Progenitor cell of endocrine pancreas (in vitro differentiated cells): ENCODE results near the gene LRMDA. TPM values are rescaled to one million over a fixed set of nuclear protein-coding genes. Genes with fewer than 3 reads are reported as not detected.

Experiments used
- DNase-seq: peaks from one replicate; pipeline ENCODE4 v3.0.0; 2021; ENCODE audit warnings: low spot score; ENCODE audit not compliant: unreplicated experiment
- H3K27ac Mint-ChIP-seq: 2 replicates; pipeline ENCODE4 v1.8.0; 2021; ENCODE audit warnings: mild to moderate bottlenecking, moderate library complexity, mixed read lengths
- H3K27me3 Mint-ChIP-seq: 2 replicates; pipeline ENCODE4 v1.8.0; 2021; ENCODE audit warnings: mixed read lengths
- H3K36me3 Mint-ChIP-seq: 2 replicates; pipeline ENCODE4 v1.8.0; 2022; ENCODE audit warnings: mixed read lengths; ENCODE audit not compliant: insufficient read depth
- H3K4me1 Mint-ChIP-seq: 2 replicates; pipeline ENCODE4 v1.8.0; 2021; ENCODE audit warnings: low read depth, mixed read lengths
- H3K4me3 Mint-ChIP-seq: 2 replicates; pipeline ENCODE4 v1.8.0; 2021; ENCODE audit warnings: low read depth, mild to moderate bottlenecking, moderate library complexity, mixed read lengths
- H3K9me3 Mint-ChIP-seq: 2 replicates; pipeline ENCODE4 v1.8.0; 2021; ENCODE audit warnings: low read depth, mixed read lengths
- CTCF ChIP-seq: fragments of 200-600 bp; sonication (generic); IDR thresholded peaks from one replicate; pipeline ENCODE4 v1.5.0; 2021; ENCODE audit warnings: antibody characterized with exemption, mild to moderate bottlenecking; ENCODE audit not compliant: unreplicated experiment
- total RNA-seq: library from RNA; stranded (reverse); gene quantifications from 2 replicates; pipeline ENCODE4 v1.2.1, GENCODE V29; 2021

LRMDA gene
- total RNA-seq, 1 donor from 2014 or later, result 6.5 TPM

- H3K36me3 Mint-ChIP-seq, result no peaks in the 10 kb centered on the region
Observed at GRCh38 chr10:76466836-76467503, 1035.5 kb downstream of the LRMDA start.

GRCh38 chr10:76469675-76470074, 1038.3 kb downstream of the LRMDA start:
- no peak for TF ChIP-seq CTCF
- H3K27ac Mint-ChIP-seq, result no peak overlapping the region
- no peak overlapping the region for H3K4me3 Mint-ChIP-seq
- H3K36me3 Mint-ChIP-seq, result no peaks in the 10 kb centered on the region
- no peaks in the 10 kb centered on the region for H3K4me1 Mint-ChIP-seq
- no peaks in the 10 kb centered on the region for H3K9me3 Mint-ChIP-seq
- H3K27me3 Mint-ChIP-seq, result peaks cover 3% of the 10 kb centered on the region
- no peak for DNase-seq

More at GRCh38 chr10:76466836-76467503, 1035.5 kb downstream of the LRMDA start:
- Mint-ChIP-seq H3K4me3 (no peak overlapping the region), H3K4me1 (no peaks in the 10 kb centered on the region), H3K9me3 (no peaks in the 10 kb centered on the region), H3K27me3 (peaks cover 3% of the 10 kb centered on the region), H3K27ac (no peak overlapping the region)
- DNase-seq, result no peak
- no peak for TF ChIP-seq CTCF

GRCh38 chr10:76479103-76479790, 1047.8 kb downstream of the LRMDA start:
- no peak for DNase-seq
- TF ChIP-seq CTCF, result no peak
- H3K27me3 Mint-ChIP-seq, result no peaks in the 10 kb centered on the region
- H3K9me3 Mint-ChIP-seq, result peaks cover 7% of the 10 kb centered on the region
- H3K36me3 Mint-ChIP-seq, result no peaks in the 10 kb centered on the region
- no peak overlapping the region for H3K27ac Mint-ChIP-seq
- H3K4me3 Mint-ChIP-seq, result no peak overlapping the region
- H3K4me1 Mint-ChIP-seq, result no peaks in the 10 kb centered on the region

GRCh38 chr10:76481178-76481577, 1049.8 kb downstream of the LRMDA start:
- no peak overlapping the region for H3K4me3 Mint-ChIP-seq
- no peaks in the 10 kb centered on the region for H3K27me3 Mint-ChIP-seq

GRCh38 chr10:76487582-76487981, 1056.2 kb downstream of the LRMDA start:
- Mint-ChIP-seq H3K4me1 (no peaks in the 10 kb centered on the region), H3K27me3 (no peaks in the 10 kb centered on the region), H3K36me3 (peaks cover 2% of the 10 kb centered on the region), H3K27ac (no peak overlapping the region), H3K4me3 (no peak overlapping the region), H3K9me3 (peaks cover 33% of the 10 kb centered on the region)
- no peak for TF ChIP-seq CTCF
- no peak for DNase-seq

More at GRCh38 chr10:76481178-76481577, 1049.8 kb downstream of the LRMDA start:
- Mint-ChIP-seq H3K27ac (no peak overlapping the region), H3K4me1 (no peaks in the 10 kb centered on the region), H3K36me3 (no peaks in the 10 kb centered on the region), H3K9me3 (peaks cover 5% of the 10 kb centered on the region)
- no peak for TF ChIP-seq CTCF
- DNase-seq, result no peak
